AG04450 (cell line): ENCODE data around the gene PRR19. TPM values are rescaled to one million over a fixed set of nuclear protein-coding genes. Genes with fewer than 3 reads are reported as not detected.

Experiments used
- CTCF ChIA-PET: fragments of 300-600, 350-600 bp; formaldehyde crosslinking; extraction: SDS; loops from one replicate; lab custom pipeline; 2022; ENCODE audit warnings: antibody characterized with exemption, inconsistent platforms; lab: Charles Lee
- POLR2A ChIA-PET: fragments of 350-600 bp; formaldehyde crosslinking; extraction: SDS; loops from one replicate; lab custom pipeline; 2021; ENCODE audit warnings: antibody characterized with exemption, inconsistent platforms; lab: Yijun Ruan, JAX
- DNase-seq: peaks from one replicate; pipeline ENCODE4 v3.0.0-alpha.2; 2011; ENCODE audit warnings: low read depth, low spot score
- H3K27ac ChIP-seq: one replicate; pipeline ENCODE4 v1.5.1; 2012; ENCODE audit warnings: low read depth, low read length, control low read depth
- H3K27me3 ChIP-seq: one replicate; pipeline ENCODE4 v1.6.0; 2012; ENCODE audit warnings: low read length; ENCODE audit not compliant: control insufficient read depth, insufficient read depth
- H3K4me3 ChIP-seq: 2 replicates; pipeline ENCODE4 v1.5.1; 2011; ENCODE audit warnings: mild to moderate bottlenecking, low read depth, low read length, control low read depth
- H3K9me3 ChIP-seq: 2 replicates; pipeline ENCODE4 v1.5.1; 2012; ENCODE audit warnings: low read length; ENCODE audit not compliant: control insufficient read depth, insufficient read depth
- CTCF ChIP-seq: IDR thresholded peaks from 2 replicates; pipeline ENCODE4 v1.5.1; 2011; ENCODE audit warnings: low read depth, low read length, control low read depth, inconsistent platforms
- polyA plus RNA-seq: library from polyadenylated mRNA; depleted of rRNA; stranded (reverse); fragments of >200 nt; gene quantifications from 2 replicates; pipeline ENCODE4 v1.2.3, GENCODE V29; 2011

The PRR19 gene
- polyA plus RNA-seq, 1 experiment: 0.40 TPM

GRCh38 chr19:42285541-42285941 lies 16.4 kb upstream of the PRR19 start:
- peak overlapping the region; percentile 76 for H3K4me3 ChIP-seq
- POLR2A ChIA-PET: no interaction called here

DNA sequence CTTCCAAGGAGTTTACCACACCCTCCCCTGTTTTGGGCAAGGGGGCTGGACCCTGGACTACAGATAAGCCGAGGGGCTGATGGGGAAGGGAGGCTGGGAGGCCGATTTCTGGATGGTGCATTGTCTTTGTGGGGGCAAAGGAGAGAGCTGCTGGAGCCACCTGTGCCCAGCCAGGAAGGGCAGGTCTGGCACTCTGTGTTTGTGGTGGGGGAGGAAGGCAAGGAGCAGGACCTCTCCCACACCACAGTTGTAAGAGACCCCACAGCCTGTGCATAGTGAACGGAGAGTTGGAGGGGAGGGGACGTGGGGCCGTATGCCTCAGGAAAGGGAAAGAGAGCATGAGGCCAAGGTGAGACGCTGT lies 16.0 kb upstream of the PRR19 start:
- peak overlapping the region; percentile 32 for H3K4me3 ChIP-seq
- H3K9me3 ChIP-seq: no peaks in the 10 kb centered on the region; the same call in 1 of the 2 replicates
- TF ChIP-seq CTCF: no peak
- no peak for DNase-seq
- no peaks in the 10 kb centered on the region for H3K27me3 ChIP-seq
- H3K27ac ChIP-seq: no peak overlapping the region
- ChIA-PET POLR2A (no interaction called here), CTCF (interaction anchor here (0.8 kb wide), 1 partner anchor 40 kb away, joined by 3 read pairs; no protein-coding TSS in a partner anchor)

More at GRCh38 chr19:42285541-42285941, 16.4 kb upstream of the PRR19 start:
- no peak for DNase-seq
- Histone ChIP-seq H3K27ac (no peak overlapping the region), H3K9me3 (no peaks in the 10 kb centered on the region; the same call in 1 of the 2 replicates), H3K27me3 (no peaks in the 10 kb centered on the region)
- TF ChIP-seq CTCF: no peak
- CTCF ChIA-PET: no interaction called here

DNA sequence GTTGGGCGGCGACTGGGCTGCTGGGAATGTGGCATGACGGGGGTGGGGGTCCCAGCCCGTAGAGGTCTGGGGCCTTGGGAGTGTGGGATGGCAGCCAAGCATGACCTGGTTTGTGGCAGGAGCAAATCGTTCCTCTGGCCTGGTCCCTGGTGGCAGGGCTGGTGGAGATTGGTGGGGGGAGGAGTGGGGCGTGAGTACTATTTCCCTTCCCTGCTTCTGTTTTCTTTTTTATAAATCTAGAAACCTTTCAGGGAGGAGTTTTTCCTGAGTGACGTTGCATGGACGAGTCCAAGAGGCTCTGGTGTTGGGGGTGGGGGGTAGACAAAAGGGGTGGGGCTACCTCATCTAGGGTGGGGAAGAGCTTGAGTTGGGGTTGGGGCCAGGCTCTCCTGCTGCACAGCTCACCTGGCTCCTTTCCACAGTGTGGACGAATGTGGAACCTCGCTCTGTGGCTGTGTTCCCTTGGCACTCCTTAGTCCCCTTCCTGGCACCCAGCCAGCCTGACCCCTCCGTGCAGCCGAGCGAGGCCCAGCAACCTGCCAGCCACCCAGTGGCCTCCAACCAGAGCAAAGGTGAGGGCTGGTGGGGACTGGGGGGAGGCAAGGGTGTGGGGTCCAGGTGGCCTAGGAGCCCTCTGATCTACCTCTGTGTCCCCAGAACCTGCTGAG lies 15.4 kb upstream of the PRR19 start:
- TF ChIP-seq CTCF: no peak
- H3K27ac ChIP-seq: no peak overlapping the region
- CTCF ChIA-PET: interaction anchor here (0.8 kb wide), 1 partner anchor 41 kb away, joined by 3 read pairs; no protein-coding TSS in a partner anchor
- no peaks in the 10 kb centered on the region; the same call in 1 of the 2 replicates for H3K9me3 ChIP-seq
- H3K4me3 ChIP-seq: peak overlapping the region; percentile 32
- POLR2A ChIA-PET: no interaction called here
- H3K27me3 ChIP-seq: no peaks in the 10 kb centered on the region
- no peak for DNase-seq

DNA sequence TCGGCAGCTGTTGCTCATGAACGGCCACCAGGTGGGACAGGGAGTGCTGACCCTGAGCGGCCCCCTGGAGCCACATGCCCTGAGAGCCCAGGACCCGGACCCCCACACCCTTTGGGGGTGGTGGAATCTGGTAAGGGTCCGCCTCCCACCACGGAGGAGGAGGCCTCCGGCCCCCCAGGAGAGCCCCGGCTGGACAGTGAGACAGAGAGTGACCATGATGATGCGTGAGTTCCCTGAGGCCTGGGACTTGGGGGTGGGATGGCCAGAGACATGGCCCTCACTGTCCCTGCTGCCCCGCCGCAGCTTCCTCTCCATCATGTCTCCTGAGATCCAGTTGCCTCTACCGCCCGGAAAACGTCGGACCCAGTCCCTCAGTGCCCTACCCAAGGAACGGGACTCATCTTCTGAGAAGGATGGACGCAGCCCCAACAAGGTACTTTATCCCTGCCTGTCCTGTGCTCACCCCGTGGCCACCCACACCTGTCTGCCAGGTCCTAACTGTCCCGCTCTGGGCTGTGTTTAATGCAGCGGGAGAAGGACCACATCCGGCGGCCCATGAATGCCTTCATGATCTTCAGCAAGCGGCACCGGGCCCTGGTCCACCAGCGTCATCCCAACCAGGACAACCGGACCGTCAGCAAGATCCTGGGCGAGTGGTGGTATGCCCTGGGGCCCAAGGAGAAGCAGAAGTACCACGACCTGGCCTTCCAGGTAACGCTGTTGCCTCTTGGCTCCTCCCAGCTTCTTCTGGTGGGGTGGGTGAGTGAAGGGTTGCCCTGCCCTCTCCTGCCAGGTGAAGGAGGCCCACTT lies 14.7 kb upstream of the PRR19 start:
- TF ChIP-seq CTCF: no peak
- CTCF ChIA-PET: interaction anchor here (0.8 to 1.2 kb wide), 2 partner anchors 8 to 9 kb away, joined by 3 read pairs; no protein-coding TSS in a partner anchor
- POLR2A ChIA-PET: interaction anchor here (0.6 kb wide), 1 partner anchor 18 kb away, joined by 3 read pairs; no protein-coding TSS in a partner anchor

DNA sequence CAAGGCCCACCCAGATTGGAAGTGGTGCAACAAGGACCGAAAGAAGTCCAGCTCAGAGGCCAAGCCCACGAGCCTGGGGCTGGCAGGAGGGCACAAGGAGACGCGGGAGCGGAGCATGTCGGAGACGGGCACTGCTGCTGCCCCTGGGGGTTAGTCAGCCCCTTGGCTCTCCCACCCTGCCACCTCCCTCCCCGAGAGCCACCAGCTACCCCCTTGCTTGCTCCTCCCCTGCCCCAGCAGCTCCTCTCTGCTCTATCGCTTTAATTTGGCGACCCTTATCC lies 14.2 kb upstream of the PRR19 start:
- no peak for DNase-seq
- no peak for TF ChIP-seq CTCF
- Histone ChIP-seq H3K27ac (no peak overlapping the region), H3K4me3 (no peak overlapping the region), H3K9me3 (no peaks in the 10 kb centered on the region; the same call in 1 of the 2 replicates), H3K27me3 (no peaks in the 10 kb centered on the region)
- ChIA-PET POLR2A (interaction anchor here (0.6 kb wide), 1 partner anchor 18 kb away, joined by 3 read pairs; no protein-coding TSS in a partner anchor), CTCF (interaction anchor here (0.8 to 1.2 kb wide), 3 partner anchors 8 to 42 kb away, joined by 3 read pairs; no protein-coding TSS in a partner anchor)

More for the DNA sequence above, 14.7 kb upstream of the PRR19 start:
- H3K9me3 ChIP-seq: no peaks in the 10 kb centered on the region; the same call in 1 of the 2 replicates
- no peaks in the 10 kb centered on the region for H3K27me3 ChIP-seq
- H3K27ac ChIP-seq: no peak overlapping the region
- no peak for DNase-seq
- no peak overlapping the region for H3K4me3 ChIP-seq
